OCI-LY3 (cell line): ENCODE results near the gene EFCAB8.

Source experiments
- H2AFZ ChIP-seq: fragments of 200-600, 300-600 bp; shearing (Covaris generic); 2 replicates; pipeline ENCODE4 v1.6.0; 2014; ENCODE audit warnings: antibody characterized with exemption, low read depth, low read length
- H3K27ac ChIP-seq: fragments of 200-600, 300-600 bp; sonication (generic); 2 replicates; pipeline ENCODE4 v1.5.1; 2014; ENCODE audit warnings: mild to moderate bottlenecking, low read length, moderate library complexity, mixed read lengths
- H3K27me3 ChIP-seq: fragments of 200-600, 300-600 bp; sonication (generic); 2 replicates; pipeline ENCODE4 v1.6.1; 2014; ENCODE audit warnings: low read depth, low read length, mixed read lengths
- H3K36me3 ChIP-seq: fragments of 200-600, 300-600 bp; sonication (generic); replicated peaks from 2 replicates; pipeline ENCODE3; 2014; ENCODE audit warnings: low read depth, low read length, mixed read lengths
- H3K4me1 ChIP-seq: fragments of 300-600, 200-600 bp; sonication (generic); 2 replicates; pipeline ENCODE4 v1.6.1; 2014; ENCODE audit warnings: low read length, mixed read lengths
- H3K4me2 ChIP-seq: fragments of 200-600, 300-600 bp; sonication (generic); 2 replicates; pipeline ENCODE4 v1.6.1; 2014; ENCODE audit warnings: low read length, mixed read lengths
- H3K4me3 ChIP-seq: fragments of 300-600, 200-600 bp; sonication (generic); 2 replicates; pipeline ENCODE4 v1.5.1; 2014; ENCODE audit warnings: antibody characterized with exemption, mild to moderate bottlenecking, low read length, moderate library complexity
- H3K79me2 ChIP-seq: fragments of 300-600, 200-600 bp; shearing (Covaris generic); 2 replicates; pipeline ENCODE4 v1.6.1; 2014; ENCODE audit warnings: mild to moderate bottlenecking, low read length, mixed read lengths
- H3K9ac ChIP-seq: fragments of 300-600, 200-600 bp; shearing (Covaris generic); 2 replicates; pipeline ENCODE4 v1.6.0; 2014; ENCODE audit warnings: mild to moderate bottlenecking, low read length, moderate library complexity
- H3K9me3 ChIP-seq: fragments of 200-600, 300-600 bp; shearing (Covaris generic); 2 replicates; pipeline ENCODE4 v1.6.1; 2014; ENCODE audit warnings: low read length, mixed read lengths; ENCODE audit not compliant: insufficient read depth
- H4K20me1 ChIP-seq: fragments of 200-600, 300-600 bp; sonication (generic); 2 replicates; pipeline ENCODE4 v1.6.1; 2016; ENCODE audit warnings: low read length, mixed read lengths; ENCODE audit not compliant: insufficient read depth
- CTCF ChIP-seq: fragments of 200-600, 300-600 bp; sonication (generic); IDR thresholded peaks from 2 replicates; pipeline ENCODE4 v1.5.1; 2014; ENCODE audit warnings: antibody characterized with exemption, low read length, low read depth
- EZH2phosphoT487 ChIP-seq: fragments of 200-600 bp; shearing (Covaris generic); IDR thresholded peaks from 2 replicates; pipeline ENCODE4 v1.6.1; 2018; ENCODE audit warnings: antibody characterized with exemption, mixed run types, low read depth

EFCAB8 gene

DNA sequence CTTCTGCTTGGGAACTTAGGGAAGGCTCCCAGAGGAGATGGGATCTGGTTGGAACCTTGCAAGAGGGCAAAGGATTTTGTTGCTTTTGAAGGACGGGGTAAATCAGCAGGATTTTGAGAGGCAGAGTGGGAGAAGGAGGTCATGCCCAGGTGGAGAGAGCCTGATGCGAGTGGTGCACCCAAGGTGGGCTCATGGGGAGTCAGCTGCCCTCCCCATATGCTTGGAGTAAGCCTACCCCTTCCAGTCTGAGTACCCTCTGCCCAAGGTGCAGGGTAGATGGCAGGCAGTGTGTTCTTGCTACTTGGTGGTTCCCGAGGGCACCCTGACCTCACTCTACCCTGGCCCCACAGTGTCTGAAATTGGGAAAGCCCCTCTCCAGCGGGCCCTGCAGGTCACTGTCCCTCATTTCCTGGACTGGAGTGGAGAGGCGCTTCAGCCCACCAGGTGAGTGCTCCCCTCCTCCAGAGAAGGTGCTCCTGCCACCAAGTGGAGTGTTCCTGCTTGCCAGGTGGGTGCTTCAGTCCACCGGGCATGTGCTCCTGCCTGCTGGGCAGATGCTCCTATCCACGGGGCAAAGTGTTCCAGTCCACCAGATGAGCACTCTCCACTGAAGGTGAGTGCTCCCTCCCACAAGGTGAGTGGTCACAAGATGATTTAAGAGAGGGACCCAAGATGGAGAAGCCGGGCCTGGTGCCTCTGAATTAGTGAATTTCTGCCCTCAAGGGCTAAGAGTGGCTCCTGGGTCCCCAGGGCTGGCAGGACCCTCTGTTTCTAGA lies 152.1 kb downstream of the EFCAB8 start:
- Histone ChIP-seq H3K9me3 (no peaks in the 10 kb centered on the region), H3K36me3 (no peaks in the 10 kb centered on the region), H4K20me1 (no peaks in the 10 kb centered on the region), H3K79me2 (no peaks in the 10 kb centered on the region), H3K9ac (no peak overlapping the region), H3K27ac (no peak overlapping the region), H2AFZ (no peak overlapping the region), H3K27me3 (peaks cover 18% of the 10 kb centered on the region), H3K4me1 (no peaks in the 10 kb centered on the region), H3K4me3 (no peak overlapping the region), H3K4me2 (no peak overlapping the region)
- TF ChIP-seq EZH2phosphoT487: no peak
- no peak for TF ChIP-seq CTCF
